K562 (cell line): Measurements from ENCODE around the gene TMEM72. TPM values are rescaled to one million over a fixed set of nuclear protein-coding genes. Genes with fewer than 3 reads are reported as not detected.

Source experiments
- CHD2 ChIP-seq: IDR thresholded peaks from 2 replicates; pipeline ENCODE4 v1.6.1; 2011; ENCODE audit warnings: low read depth, low read length
- ETV6 ChIP-seq, 3 experiments: fragments of 150-350 bp in 1 of 3; sonication (generic) in 1 of 3; formaldehyde crosslinking in 1 of 3; IDR thresholded peaks; 2 replicates each; pipeline versions ENCODE4 v1.6.1 to v1.8.0; 2014 to 2022; ENCODE audit warnings: borderline replicate concordance in 2 of 3, low read depth in 2 of 3, antibody characterized with exemption in 1 of 3, low read length in 1 of 3, mild to moderate bottlenecking in 1 of 3, missing genetic modification reagents in 1 of 3
- GTF3C2 ChIP-seq: IDR thresholded peaks from 3 replicates; pipeline ENCODE4 v1.6.1; 2011; ENCODE audit warnings: borderline replicate concordance, mild to moderate bottlenecking, moderate library complexity; ENCODE audit not compliant: insufficient read length; ENCODE audit errors: extremely low read depth
- HOXB6 ChIP-seq: fragments of 250-450 bp; sonication (Bioruptor Pico); IDR thresholded peaks from 2 replicates; pipeline ENCODE4 v1.5.1; 2022; ENCODE audit warnings: mild to moderate bottlenecking, borderline replicate concordance
- KLF13 ChIP-seq: fragments of 450-650 bp; IDR thresholded peaks from 2 replicates; pipeline ENCODE4 v1.6.1; 2016; ENCODE audit warnings: missing genetic modification characterization, low read depth, mild to moderate bottlenecking, missing compliant biosample characterization, moderate library complexity, borderline replicate concordance
- MCM7 ChIP-seq, 2 experiments: fragments of 450-650 bp; IDR thresholded peaks; 2 replicates each; pipeline ENCODE4 v1.6.1; 2016 to 2018
- MTA1 ChIP-seq: fragments of 450-650 bp; IDR thresholded peaks from 2 replicates; pipeline ENCODE4 v1.6.1; 2017; ENCODE audit warnings: borderline replicate concordance
- POLR2H ChIP-seq: IDR thresholded peaks from 2 replicates; pipeline ENCODE4 v1.6.1; 2016; ENCODE audit warnings: missing genetic modification characterization, low read depth, mild to moderate bottlenecking, control low read depth, missing compliant biosample characterization, moderate library complexity
- TFE3 ChIP-seq: fragments of 450-650 bp; formaldehyde crosslinking; IDR thresholded peaks from 2 replicates; pipeline ENCODE4 v1.4.0; 2020; ENCODE audit warnings: mild to moderate bottlenecking, mixed read lengths
- ZBTB34 ChIP-seq: fragments of 250-450 bp; sonication (Bioruptor Pico); IDR thresholded peaks from 2 replicates; pipeline ENCODE4 v1.8.0; 2021; ENCODE audit warnings: mild to moderate bottlenecking, moderate library complexity
- polyA plus RNA-seq, 8 experiments: library from polyadenylated mRNA; depleted of rRNA in 4 of 8; stranded (reverse) in 5 of 8; unstranded in 3 of 8; fragments of >200 nt; fragmentation: Nextera tagmentation in 2 of 8; fragmentation: Illumina TruSeq in 1 of 8; extraction: Ambion mirVana in 2 of 8; extraction: Trizol in 1 of 8; gene quantifications; 2 replicates each; pipeline versions ENCODE4 v1.2.1 to v1.2.3, GENCODE V29; 2011 to 2014; ENCODE audit warnings: inconsistent platforms in 1 of 8, missing spikeins in 1 of 8
- total RNA-seq, 7 experiments: library from RNA; depleted of rRNA in 6 of 7; stranded (reverse); fragments of >200 nt in 6 of 7; fragmentation: Illumina TruSeq in 2 of 7; extraction: Trizol in 2 of 7; gene quantifications; 2 replicates each; pipeline versions ENCODE4 v1.2.1 to v1.2.3, GENCODE V29; 2011 to 2021; ENCODE audit warnings: low replicate concordance in 1 of 7

Gene TMEM72
- total and polyA plus RNA-seq, 9 of the 15 experiments (the other 6 are each of a cell fraction or from before 2014, with no cell fraction given), result not detected

- TF ChIP-seq GTF3C2 (no peak), ETV6 (IDR thresholded peaks at IDR 0.05; ENCODE audit: borderline replicate concordance in 1 of 2, low read depth in 2 of 2, low read length in 1 of 2) (no peak), ETV6 (CRISPR knock-in tag; IDR thresholded peaks at IDR 0.05; ENCODE audit: borderline replicate concordance) (no peak), CHD2 (no peak), HOXB6 (CRISPR knock-in tag) (no peak), KLF13 (no peak), MCM7 (IDR thresholded peaks at IDR 0.05) (no peak), POLR2H (tag) (no peak), ZBTB34 (CRISPR knock-in tag) (no peak), TFE3 (CRISPR knock-in tag) (no peak), MTA1 (no peak)
These were observed 22.5 kb downstream of the TMEM72 start (continued) for GRCh38 chr10:44933451-44934321.
